Measurements from ENCODE around the gene MMP17.

Gene MMP17

GRCh38 chr12:131785763-131786330 is 42.3 kb upstream of the MMP17 start:
- TF ChIP-seq CTCF (IDR thresholded peaks at IDR 0.05; ENCODE audit: low read depth, low read length): no peak
- H3K9me3 ChIP-seq: no peaks in the 10 kb centered on the region
- no peaks in the 10 kb centered on the region for H3K27me3 ChIP-seq
- peaks cover 59% of the 10 kb centered on the region for H3K36me3 ChIP-seq
- no peaks in the 10 kb centered on the region for H3K4me1 ChIP-seq
- no peak for DNase-seq
- no peak overlapping the region for H3K4me3 ChIP-seq (ENCODE audit: low read depth, low read length)

GRCh38 chr12:131786331-131786730 is 41.9 kb upstream of the MMP17 start:
- Histone ChIP-seq H3K4me3 (ENCODE audit: low read depth, low read length) (no peak overlapping the region), H3K36me3 (peaks cover 63% of the 10 kb centered on the region), H3K4me1 (no peaks in the 10 kb centered on the region), H3K9me3 (no peaks in the 10 kb centered on the region), H3K27me3 (no peaks in the 10 kb centered on the region)
- DNase-seq: no peak
- no peak for TF ChIP-seq CTCF (IDR thresholded peaks at IDR 0.05; ENCODE audit: low read depth, low read length)

GRCh38 chr12:131787143-131787660 is 41.0 kb upstream of the MMP17 start:
- no peak for DNase-seq
- H3K4me1 ChIP-seq: no peaks in the 10 kb centered on the region
- peaks cover 67% of the 10 kb centered on the region for H3K36me3 ChIP-seq
- TF ChIP-seq CTCF (IDR thresholded peaks at IDR 0.05; ENCODE audit: low read depth, low read length): no peak
- H3K4me3 ChIP-seq (ENCODE audit: low read depth, low read length): no peak overlapping the region
- H3K9me3 ChIP-seq: no peaks in the 10 kb centered on the region
- H3K27me3 ChIP-seq: no peaks in the 10 kb centered on the region

- no peak for DNase-seq
- TF ChIP-seq CTCF (IDR thresholded peaks at IDR 0.05; ENCODE audit: low read depth, low read length): no peak
- Histone ChIP-seq H3K27me3 (no peaks in the 10 kb centered on the region), H3K36me3 (peaks cover 64% of the 10 kb centered on the region), H3K4me3 (ENCODE audit: low read depth, low read length) (no peak overlapping the region), H3K9me3 (no peaks in the 10 kb centered on the region), H3K4me1 (no peaks in the 10 kb centered on the region)
These were observed 40.1 kb upstream of the MMP17 start for GRCh38 chr12:131788070-131788469.

- Histone ChIP-seq H3K9me3 (no peaks in the 10 kb centered on the region), H3K36me3 (peaks cover 56% of the 10 kb centered on the region), H3K4me1 (no peaks in the 10 kb centered on the region), H3K4me3 (ENCODE audit: low read depth, low read length) (no peak overlapping the region), H3K27me3 (no peaks in the 10 kb centered on the region)
- TF ChIP-seq CTCF (IDR thresholded peaks at IDR 0.05; ENCODE audit: low read depth, low read length): no peak
- no peak for DNase-seq
These were observed 38.6 kb upstream of the MMP17 start for GRCh38 chr12:131789638-131790037.

GRCh38 chr12:131793243-131794022 is 34.8 kb upstream of the MMP17 start:
- DNase-seq: no peak
- no peak for TF ChIP-seq CTCF (IDR thresholded peaks at IDR 0.05; ENCODE audit: low read depth, low read length)

More at GRCh38 chr12:131793243-131794022, 34.8 kb upstream of the MMP17 start:
- H3K27me3 ChIP-seq: no peaks in the 10 kb centered on the region
- H3K9me3 ChIP-seq: no peaks in the 10 kb centered on the region
- no peaks in the 10 kb centered on the region for H3K4me1 ChIP-seq
- H3K4me3 ChIP-seq (ENCODE audit: low read depth, low read length): no peak overlapping the region
- H3K36me3 ChIP-seq: peaks cover 54% of the 10 kb centered on the region

All from BE2C (cell line).